EL (cell line): ENCODE measurements around the gene GIGYF2.

Experiments used
- DNase-seq: peaks from one replicate; pipeline ENCODE4 v3.0.0-alpha.2; 2016

Gene GIGYF2

DNA sequence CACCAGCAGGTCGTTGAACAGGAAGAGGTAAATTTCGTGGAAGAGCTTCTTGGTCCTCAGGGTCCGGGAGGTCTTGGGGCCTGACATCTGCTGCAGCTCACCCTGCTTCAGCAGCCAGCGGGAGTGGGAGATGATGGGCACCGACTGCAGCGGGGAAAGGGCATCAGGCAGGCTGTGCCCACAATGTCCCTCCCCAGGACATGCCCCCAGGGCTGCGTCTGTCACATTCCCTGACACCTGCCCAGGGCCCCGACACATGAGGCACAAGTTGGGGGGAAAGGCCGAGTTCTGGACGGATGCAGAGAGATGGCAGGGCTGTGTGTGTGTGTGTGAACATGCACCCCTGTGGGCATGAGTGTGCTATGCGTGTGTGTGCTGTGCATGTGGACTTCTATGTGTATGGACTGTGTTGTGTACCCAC, 186.9 kb downstream of the GIGYF2 start:
- no peak for DNase-seq

DNA sequence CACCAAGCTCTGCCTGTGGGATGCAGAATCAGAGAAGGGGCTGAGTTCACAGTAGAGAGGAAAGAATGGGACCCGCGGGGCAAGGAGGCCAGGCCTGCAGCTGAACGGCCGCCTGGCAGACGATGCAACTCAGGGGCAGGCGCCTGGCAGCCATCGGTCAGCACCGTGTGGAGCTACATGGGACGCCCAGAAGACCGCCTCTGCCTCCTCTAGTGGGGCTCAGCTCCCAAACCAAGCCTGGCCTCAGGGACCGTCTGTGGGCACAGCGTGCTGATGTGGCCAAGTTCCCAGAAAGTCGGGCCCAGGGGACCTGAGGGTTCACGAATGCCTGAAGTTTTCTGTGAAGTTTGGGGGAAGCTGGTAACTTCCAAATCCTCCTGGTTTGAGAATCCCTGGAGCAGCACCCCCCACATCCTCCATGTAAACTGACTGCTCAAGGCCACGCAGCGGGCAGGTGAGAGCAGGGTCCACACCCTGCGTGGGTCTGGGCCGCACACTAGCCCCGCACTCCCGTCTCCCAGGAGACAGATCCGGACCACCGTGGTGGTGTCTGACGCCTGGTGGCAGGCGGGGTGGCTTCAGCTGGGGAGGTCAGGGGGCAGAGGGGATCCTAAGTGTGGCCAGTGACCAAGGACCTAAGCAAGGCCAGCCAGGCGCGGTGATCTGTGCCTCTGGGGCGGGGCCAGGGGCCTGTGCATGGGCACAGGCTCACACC, 187.6 kb downstream of the GIGYF2 start:
- no peak for DNase-seq

DNA sequence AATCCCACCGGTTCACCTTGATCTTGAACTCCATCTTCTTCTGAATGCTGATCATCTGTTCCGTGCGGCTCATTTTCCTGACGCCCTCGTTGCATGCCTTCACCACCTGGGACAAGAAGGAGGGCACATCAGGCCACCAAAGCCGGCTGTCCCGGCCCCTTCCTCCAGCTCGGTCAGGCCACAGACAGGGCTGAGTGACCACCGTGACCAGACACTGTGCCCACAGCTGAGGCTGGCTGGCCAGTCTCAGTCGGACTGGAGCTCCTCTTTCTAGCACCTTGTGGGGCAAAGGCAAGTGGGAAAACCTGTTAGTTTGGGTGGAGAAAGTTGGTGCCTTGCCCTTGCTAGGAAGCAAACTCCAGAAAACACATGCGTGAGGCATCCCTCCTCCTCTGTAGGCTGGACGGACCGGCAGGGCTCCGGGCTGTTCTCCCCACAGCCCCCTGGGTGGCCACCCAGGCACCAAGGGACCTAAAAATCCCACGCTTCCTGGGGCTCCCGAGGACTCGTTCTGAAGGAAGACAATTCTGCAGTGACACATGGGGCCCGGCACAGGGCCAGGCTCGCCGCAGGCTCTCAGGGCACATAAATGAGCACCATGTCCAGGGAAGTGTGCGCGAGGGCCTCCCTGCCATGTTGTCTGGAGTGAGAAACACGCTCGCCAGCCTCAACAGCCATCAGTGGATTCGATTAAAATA, 188.3 kb downstream of the GIGYF2 start:
- no peak for DNase-seq

DNA sequence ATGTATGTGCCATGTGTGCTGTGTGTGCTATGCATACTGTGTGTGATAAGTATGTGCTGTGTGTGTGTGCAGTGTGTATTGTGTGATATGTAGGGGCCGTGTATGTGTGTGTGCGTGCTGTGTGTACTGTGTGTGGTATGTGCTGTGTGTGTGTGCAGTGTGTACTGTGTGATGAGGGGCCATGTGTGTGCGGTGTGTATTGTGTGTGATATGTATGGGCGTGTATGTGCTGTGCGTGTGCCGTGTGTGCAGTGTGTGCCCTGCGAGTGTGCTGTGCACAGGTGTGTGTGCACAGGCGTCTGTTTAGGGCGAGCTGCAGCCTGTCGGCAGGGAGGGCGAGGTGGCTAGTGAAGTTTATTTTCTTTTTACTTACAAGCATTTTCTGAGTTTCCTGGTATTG, 189.0 kb downstream of the GIGYF2 start:
- no peak for DNase-seq

DNA sequence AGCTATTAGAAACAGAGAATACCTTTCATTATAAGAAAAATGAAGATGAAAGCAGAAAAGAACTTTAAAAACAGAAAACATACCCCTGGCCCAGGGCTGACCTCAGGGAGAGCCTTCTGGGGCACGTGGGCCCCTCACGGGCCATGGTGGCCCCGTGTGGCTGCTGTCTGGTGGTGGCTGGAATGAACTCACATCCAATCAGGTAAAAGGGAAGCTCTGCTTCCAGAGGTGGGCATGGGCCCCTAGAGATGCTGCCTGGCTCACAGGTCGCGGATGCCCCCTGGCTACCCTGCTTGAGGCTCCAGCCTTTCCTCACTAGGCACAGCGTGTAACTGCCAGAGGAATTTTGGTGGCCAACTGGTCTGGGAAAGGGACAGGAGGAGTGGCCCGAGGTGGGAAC, 189.5 kb downstream of the GIGYF2 start:
- no peak for DNase-seq

DNA sequence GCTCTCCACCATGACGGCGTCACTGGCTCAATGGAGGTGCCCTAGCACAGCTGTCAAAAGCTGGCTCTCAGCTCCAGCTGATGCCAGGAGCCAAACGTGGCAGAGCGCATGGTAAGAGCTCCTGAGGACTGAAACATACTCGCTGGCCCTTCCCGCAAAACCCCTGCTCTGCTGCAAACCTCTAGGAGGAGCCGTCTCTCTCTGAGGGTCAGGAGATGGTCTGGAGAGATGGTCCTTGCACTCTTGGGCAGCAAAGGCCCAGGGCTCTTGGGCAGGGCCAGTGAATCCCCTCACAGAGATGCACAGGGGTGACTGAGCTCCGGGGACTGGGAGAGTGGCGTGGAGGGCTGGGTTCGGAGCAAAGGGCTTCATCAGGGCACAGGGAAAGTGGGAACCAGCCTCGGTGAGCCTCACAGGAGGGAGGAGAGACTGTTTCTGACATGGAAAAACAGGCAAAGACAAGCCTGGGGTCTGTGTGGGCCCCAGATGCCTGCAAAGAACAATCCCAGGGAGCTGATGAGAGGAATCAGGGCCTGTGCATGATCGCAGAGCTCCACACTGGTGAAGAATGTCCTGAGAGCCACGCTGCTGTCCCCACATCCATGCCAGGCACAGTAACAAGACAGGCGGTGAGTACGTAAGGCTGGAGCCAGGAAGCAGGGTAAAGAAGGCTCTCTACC, 190.2 kb downstream of the GIGYF2 start:
- no peak for DNase-seq

DNA sequence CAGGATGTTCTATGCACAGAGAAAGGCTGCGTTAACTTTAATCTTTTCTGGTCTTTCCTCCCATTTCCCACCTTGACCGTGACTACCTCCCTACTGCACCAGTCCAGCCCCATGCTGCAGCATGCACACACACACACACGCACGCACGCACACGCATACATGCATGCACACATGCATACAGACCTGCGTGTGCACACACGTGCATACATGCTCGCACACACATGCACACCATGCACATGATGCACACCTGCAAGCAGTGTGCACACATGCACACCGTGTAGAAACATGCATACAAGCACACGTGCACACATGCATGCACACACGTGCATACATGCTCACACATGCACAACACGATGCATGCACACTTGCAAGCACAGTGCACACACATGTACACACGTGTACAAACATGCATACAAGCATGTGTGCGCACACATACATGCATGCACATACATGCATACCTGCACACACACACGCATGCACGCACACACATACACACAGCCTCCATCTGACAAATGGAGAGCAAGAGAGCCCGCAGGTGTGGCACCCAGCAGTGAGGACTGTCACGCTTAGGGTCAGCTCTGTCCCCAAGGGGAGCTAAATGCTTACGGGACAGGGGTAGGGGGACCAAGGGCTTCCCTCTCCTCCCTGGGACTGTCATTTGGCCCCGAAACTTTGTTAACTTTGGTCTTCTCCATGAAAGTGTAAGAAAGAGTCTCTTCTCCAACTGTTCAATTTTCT, 191.1 kb downstream of the GIGYF2 start:
- no peak for DNase-seq

DNA sequence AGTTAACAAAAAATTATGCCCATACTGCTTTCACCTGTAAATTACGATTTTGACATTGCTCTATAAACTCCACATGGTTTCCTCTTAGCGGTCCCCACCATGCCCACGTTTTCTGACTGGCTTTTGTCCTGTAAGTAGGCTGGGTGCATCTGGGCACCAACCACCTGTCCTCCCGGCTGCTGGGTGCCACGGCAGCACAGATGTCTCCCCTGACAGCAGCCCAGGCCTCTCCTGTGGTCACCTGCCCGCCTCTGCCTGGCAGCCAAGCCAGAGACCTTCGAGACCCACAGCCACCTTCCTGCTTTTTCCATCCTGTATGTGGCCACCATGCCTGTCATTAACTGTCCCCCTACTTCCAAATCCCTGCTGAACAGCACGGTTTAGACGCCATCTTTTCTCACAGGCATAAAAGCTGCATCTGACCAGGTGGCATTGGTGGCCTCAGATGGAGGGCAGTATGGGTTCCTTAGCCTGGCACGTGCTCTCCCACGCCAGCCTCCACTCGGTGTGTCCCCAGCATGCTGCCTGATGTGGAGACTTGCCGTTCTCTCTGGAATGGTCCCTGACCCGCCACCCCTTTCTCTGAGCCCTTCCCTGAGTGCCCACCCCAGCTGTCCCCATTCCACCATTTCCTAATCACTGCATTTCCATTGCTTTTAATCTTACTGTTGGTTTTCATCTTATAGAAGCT, 191.9 kb downstream of the GIGYF2 start:
- no peak for DNase-seq

DNA sequence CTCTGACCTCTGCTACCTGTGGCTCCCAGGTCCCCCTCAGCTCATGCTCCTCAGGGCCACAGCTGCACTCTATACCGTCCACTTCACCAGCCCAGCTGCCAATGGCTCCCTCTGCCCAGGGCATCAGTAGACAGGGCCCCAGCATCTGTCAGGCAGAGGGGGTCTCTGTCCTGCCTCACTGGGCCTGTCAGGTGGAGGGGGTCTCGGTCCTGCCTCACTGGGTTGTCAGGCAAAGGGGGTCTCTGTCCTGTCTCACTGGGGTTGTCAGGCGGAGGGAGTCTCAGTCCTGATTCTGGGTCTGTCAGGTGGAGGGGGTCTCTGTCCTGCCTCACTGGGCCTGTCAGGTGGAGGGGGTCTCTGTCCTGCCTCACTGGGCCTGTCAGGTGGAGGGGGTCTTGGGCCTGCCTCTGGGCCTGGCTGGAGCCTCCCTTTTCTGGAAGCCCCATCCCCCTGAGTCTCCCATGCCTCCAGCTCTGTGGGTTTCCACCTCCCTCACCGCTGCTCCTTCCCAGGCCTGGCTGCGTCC, 192.8 kb downstream of the GIGYF2 start:
- no peak for DNase-seq

DNA sequence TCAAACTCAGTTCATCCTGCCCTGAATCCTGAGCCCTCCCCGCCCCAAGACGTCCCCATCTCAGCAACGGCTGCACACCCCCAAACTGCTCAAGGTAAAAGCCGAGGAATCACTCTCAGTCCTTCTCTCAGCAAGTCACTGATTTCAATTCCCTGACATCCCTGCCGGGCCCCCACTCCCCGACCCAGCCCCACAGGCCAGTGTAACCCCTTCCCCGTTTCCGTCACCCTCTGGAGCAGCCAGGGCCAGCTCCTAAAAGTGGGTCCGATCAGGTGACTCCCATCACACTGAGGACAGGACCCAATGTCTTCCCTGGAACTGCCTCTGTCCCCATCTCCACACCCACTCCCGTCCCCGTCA, 193.4 kb downstream of the GIGYF2 start:
- no peak for DNase-seq

DNA sequence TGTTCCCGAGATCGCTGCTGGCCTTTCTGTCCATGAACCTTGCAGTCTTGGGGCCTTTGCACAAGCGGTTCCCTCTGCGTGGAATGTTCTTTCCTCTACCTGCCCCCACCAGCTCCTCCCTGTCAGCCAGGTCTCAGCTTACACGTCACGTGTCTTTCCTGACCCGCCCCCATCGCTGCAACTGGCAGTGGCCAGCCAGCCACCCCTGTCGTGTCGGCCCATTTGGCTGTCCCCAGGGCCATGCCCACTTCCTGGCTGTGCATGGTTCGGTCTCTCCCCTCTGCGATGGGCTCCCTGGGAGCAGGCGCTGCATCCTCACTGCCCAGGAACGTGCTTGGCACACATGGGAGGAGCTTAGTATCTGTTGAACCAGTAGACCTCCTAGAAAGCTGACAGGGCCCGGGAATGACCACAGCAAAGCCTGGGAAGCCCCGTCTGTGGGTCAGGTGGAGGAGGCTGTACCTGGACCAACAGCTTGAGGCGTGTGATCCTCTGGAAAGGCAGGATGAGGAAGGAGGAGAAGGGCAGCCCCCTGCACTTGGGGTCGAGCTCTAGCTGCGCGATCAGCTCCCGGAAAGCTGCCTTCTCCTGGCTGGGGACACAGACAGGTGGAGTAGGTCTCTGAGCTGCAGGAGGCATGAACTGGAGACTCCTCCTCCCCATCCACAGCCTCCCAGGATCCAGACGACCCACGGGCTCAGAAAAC, 193.9 kb downstream of the GIGYF2 start:
- peak; percentile 69 for DNase-seq

DNA sequence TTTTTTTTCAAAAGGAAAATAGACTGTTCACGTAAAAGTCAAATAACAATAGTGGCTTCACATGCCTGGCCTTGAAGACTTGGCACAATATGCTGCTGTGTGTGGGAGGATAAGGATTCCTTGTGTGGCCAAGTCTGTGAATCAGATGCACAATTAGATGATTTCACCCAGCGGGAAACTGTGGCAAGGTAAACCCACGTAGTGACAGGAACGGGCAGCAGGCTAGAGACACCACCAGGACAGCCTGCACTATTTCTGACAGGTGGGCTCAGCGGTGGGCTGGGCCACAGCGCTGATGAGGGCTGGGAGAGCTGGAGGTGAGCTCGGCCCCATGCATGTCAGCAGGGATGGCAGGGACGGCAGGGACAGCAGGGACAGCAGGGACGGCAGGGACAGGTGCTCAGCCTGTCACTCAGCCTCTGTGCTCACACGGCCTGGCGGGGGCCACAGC, 194.5 kb downstream of the GIGYF2 start:
- peak; percentile 26 for DNase-seq

DNA sequence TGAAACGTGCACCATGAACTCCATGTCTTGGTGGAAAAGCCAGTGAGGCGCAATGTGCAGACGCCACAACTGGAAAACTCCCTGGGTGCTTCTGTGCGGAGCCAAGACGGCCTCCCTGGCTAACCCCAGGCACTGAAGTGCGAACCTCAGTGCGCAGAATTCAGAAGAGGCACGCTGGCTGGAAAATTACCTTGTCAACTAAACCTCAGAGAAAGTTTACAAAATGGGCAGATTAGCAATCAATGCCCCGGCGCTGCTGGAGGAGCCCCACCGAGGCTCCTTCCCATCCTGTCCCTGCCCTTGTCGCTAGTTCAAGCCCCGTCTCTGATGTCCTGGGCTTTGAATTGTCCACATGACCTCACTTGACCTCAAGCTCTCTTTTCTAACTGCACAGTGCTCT, 195.1 kb downstream of the GIGYF2 start:
- no peak for DNase-seq

DNA sequence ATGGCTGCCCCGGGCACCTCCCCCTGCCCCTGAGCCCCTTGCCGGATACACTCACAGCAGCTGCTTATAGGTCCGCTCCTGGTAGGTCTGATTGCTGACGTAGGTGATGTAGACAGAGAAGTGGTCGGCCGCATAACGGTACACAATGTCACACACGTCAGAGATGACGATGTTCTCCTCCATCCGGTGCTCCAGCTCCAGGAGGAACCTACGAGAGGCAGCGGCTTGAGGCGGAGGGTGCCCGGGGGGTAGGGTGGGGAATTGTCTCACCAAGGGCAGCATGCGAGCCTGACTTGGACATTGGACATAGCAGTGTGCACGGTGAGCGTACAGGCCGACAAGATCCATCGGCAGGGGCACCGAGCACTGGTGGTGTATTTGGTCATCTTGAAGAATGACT, 195.7 kb downstream of the GIGYF2 start:
- DNase-seq, result no peak

DNA sequence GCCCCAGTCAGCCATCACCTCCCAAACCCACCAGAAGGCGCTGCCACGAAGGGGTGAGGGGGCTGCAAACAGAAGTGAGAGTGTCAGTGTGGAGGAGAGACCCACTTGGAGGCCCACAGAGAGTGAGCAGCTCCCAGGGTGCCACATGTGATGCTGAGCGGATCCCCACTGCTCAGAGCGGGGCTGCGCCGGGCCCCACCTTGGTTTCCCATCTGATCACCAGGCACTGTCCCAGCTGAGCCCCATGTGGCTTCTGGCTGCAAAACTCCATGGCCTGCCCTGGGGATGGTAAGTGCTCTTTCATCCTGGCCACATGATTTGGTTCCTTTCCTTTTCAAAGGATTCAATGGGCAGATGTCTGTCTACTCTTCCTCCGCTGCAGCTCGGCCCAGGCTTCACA, 196.7 kb downstream of the GIGYF2 start:
- DNase-seq, result no peak

DNA sequence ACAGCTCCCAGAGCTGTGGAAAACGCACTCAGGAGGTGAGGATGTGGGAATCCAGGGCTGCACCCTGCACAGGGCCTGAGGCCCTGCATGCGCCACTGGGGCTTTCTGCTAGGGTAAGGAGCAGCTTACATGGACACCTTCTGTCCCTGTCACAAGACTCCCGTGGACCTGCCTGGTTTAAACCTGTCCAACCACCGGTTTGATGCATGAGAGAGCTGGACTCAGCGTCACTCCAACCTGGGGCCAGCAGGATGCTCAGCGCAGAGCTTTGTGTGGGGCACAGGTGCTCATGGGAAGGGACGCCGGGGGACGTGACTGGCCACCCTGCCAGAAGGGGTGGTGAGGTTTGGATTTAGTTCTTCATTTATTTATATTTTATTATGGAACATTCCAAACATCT, 197.1 kb downstream of the GIGYF2 start:
- DNase-seq, result no peak

DNA sequence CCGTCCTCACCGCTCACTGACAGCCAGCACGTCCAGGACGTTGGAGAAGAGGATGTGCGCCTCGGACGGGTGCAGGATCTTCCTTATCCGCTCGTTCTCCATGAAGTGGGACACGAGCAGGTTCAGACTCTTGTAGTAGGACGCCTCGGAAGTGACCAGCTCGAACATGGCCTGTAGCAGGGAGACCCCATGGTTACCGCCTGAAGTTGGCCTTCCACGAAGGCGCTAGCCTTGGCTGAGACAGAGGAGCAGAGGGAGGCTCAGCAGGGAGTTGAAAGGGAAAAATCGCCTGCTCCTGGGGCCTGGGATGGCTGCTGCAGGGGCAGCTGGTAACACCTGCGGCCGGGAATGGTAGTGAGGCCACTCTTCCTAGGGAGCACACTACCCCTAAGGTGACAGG, 197.6 kb downstream of the GIGYF2 start:
- no peak for DNase-seq

DNA sequence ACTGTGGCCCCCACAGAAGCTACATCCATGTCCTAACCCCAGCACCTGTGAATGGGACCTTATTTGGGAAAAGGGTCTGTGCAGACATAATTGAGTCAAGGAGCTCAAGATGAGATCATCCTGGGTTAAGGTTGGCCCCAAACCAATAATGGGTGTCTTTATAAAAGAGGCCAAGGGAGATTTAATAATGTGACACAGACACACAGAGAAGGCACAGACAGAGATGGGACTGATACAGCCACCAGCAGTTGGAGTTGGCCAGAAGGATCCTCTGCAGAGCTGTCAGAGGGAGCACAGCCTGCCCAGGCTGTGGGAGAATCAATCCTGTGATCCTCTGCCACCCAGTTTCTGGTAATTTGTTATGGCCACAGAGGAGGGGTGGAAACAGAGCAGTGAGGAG, 199.0 kb downstream of the GIGYF2 start:
- no peak for DNase-seq

DNA sequence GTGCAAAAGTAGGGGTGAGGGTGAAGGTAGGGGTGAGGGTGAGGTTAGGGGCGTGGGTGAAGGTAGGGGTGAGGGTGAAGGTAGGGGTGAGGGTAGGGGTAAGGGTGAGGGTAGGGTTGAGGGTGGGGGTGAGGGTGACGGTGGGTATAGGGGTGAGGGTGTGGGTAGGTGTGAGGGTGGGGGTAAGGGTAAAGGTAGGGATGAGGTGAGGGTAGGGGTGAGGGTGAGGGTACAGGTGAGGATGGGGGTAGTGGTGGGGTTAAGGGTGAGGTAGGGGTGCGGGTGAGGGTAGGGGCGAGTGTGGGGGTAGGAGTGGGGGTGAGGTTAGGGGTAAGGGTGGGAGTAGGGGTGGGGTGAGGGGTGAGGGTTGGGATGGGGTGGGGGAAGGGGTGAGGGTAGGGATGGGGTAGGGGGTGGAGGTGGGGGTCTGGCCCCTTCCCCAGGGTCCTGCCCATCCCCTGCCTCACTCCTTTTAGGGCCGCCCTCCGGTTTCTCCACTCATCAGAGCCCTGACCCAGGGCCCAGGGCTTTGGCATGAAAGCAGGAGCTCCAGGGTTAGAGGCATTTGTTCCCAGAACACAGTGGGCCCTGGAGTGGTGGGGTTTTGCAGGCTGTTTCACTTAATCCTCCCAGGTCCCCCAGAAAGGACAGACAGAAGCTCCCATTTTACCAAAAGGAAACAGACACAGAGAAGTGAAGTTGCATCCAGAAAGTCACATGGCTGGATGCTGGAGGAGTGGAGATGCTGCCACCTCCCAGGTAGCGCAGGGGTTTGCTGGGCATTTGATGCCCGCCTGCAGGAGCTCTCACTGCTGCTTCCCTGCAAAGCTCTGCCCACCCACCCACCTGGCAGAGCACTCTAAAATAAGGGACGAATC, 199.8 kb downstream of the GIGYF2 start:
- no peak for DNase-seq

DNA sequence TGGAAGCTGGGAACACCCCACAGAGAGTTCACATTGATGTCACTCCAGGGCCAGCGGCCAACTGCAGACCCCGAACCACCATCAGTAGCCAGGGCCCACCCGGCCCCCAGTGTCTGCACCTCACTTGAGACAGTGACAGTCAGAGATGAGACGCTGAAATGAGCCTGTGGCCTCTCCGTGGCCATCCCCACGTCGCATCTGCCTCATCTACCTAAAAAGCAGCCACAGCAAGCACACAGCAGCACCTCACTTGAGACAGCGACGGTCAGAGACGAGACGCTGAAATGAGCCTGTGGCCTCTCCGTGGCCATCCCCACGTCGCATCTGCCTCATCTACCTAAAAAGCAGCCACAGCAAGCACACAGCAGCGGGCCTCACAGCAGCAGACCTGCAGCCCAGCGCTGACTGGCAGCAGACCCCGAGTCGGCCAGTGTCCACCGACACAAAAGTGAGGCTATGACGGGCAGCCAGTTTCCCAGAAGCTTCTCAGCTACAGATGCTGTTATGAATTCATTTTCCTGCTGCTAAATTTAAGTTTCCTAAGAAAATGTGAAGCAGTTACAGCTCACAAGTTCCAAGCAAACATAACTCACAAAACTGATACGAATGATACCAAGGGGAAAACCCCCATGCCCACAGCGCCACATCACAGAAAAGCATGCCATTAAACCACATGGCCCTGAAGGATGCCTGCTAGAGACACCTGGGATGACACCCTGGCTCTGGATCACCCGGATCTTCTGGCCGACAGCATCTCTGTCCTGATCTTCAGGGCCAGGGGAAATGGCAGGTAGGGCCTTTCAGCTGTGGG, 200.7 kb downstream of the GIGYF2 start:
- DNase-seq, result no peak
